Endodermal cell (in vitro differentiated cells): ENCODE data around the gene PCBP2. TPM values are rescaled to one million over a fixed set of nuclear protein-coding genes. Genes with fewer than 3 reads are reported as not detected.
A peak's percentile ranks its signal among the peaks of the same experiment; 100 is the strongest.

Experiments
- DNase-seq: peaks from one replicate; pipeline ENCODE4 v3.0.0-alpha.2; 2017
- H3K27ac ChIP-seq: 2 replicates; pipeline ENCODE4 v1.5.1; 2013; ENCODE audit warnings: mild to moderate bottlenecking, low read depth, low read length, moderate library complexity
- H3K27me3 ChIP-seq: 2 replicates; pipeline ENCODE4 v1.6.1; 2013; ENCODE audit warnings: mild to moderate bottlenecking, low read length, moderate library complexity; ENCODE audit not compliant: insufficient read depth, control insufficient read depth, poor library complexity, severe bottlenecking
- H3K36me3 ChIP-seq: 2 replicates; pipeline ENCODE4 v1.7.0; 2013; ENCODE audit warnings: mild to moderate bottlenecking, low read length, moderate library complexity; ENCODE audit not compliant: control insufficient read depth, insufficient read depth
- H3K4me1 ChIP-seq: one replicate; pipeline ENCODE4 v1.7.0; 2013; ENCODE audit warnings: low read length; ENCODE audit not compliant: control insufficient read depth, insufficient read depth
- H3K4me3 ChIP-seq: 2 replicates; pipeline ENCODE4 v1.5.1; 2013; ENCODE audit warnings: mild to moderate bottlenecking, low read length, moderate library complexity
- H3K9ac ChIP-seq: 2 replicates; pipeline ENCODE4 v1.6.1; 2013; ENCODE audit warnings: mild to moderate bottlenecking, low read length, moderate library complexity; ENCODE audit not compliant: poor library complexity, severe bottlenecking; ENCODE audit errors: extremely low read depth
- H3K9me3 ChIP-seq: 2 replicates; pipeline ENCODE4 v1.6.1; 2013; ENCODE audit warnings: mild to moderate bottlenecking, low read length, moderate library complexity; ENCODE audit not compliant: control insufficient read depth
- H3K27ac Mint-ChIP-seq: 2 replicates; pipeline ENCODE4 v1.8.0; 2020; ENCODE audit warnings: mixed read lengths
- H3K27me3 Mint-ChIP-seq: 2 replicates; pipeline ENCODE4 v1.8.0; 2021; ENCODE audit warnings: mild to moderate bottlenecking, mixed read lengths; ENCODE audit not compliant: insufficient read depth
- H3K36me3 Mint-ChIP-seq: 2 replicates; pipeline ENCODE4 v1.8.0; 2020; ENCODE audit warnings: low read depth, mixed read lengths
- H3K4me1 Mint-ChIP-seq: 2 replicates; pipeline ENCODE4 v1.8.0; 2020; ENCODE audit warnings: mixed read lengths
- H3K4me3 Mint-ChIP-seq: 2 replicates; pipeline ENCODE4 v1.8.0; 2020; ENCODE audit warnings: mild to moderate bottlenecking, moderate library complexity, mixed read lengths
- H3K9me3 Mint-ChIP-seq: 2 replicates; pipeline ENCODE4 v1.8.0; 2020; ENCODE audit warnings: mild to moderate bottlenecking, mixed read lengths
- CTCF ChIP-seq: fragments of 200-600 bp; sonication (generic); conservative IDR thresholded peaks from 2 replicates; pipeline ENCODE4 v1.5.0; 2021; ENCODE audit warnings: antibody characterized with exemption, mild to moderate bottlenecking
- WGBS, 2 experiments: methylation state at CpG; one replicate each; pipeline versions ENCODE4 v1.1.5 to v1.1.7; 2013; ENCODE audit warnings: missing lambda C conversion rate in 2 of 2, mixed read lengths in 1 of 2; ENCODE audit not compliant: insufficient coverage in 1 of 2, insufficient read length in 1 of 2; 5-methylcytosine and 5-hydroxymethylcytosine counted together
- total RNA-seq, 2 donors: library from RNA; stranded (reverse); fragmentation: NEBNext Ultra II Directional in 1 of 2; extraction: Animal tissue kit (Norgen Biotek cat#: 25700) in 1 of 2; gene quantifications; 2 replicates in 1 of 2; 3 replicates in 1 of 2; pipeline ENCODE4 v1.2.1, GENCODE V29; 2021

PCBP2 gene
- total RNA-seq, 2 donors from 2014 or later, result 1,281 to 1,338 TPM

- Mint-ChIP-seq H3K27ac (peak overlapping the region; percentile 97), H3K9me3 (no peaks in the 10 kb centered on the region), H3K36me3 (no peaks in the 10 kb centered on the region), H3K27me3 (peaks cover 4% of the 10 kb centered on the region), H3K4me3 (peak overlapping the region; percentile 67), H3K4me1 (peaks cover 36% of the 10 kb centered on the region)
- Histone ChIP-seq H3K9ac (peak overlapping the region; percentile 61), H3K27me3 (no peaks in the 10 kb centered on the region), H3K36me3 (no peaks in the 10 kb centered on the region), H3K4me3 (peak overlapping the region; percentile 86), H3K4me1 (peaks cover 16% of the 10 kb centered on the region), H3K27ac (peak overlapping the region; percentile 78), H3K9me3 (no peaks in the 10 kb centered on the region)
- WGBS, 2 experiments, result 31 to 45% methylated on average over 2 to 11 of the region's 11 CpGs
- TF ChIP-seq CTCF, result peak; percentile 32
- peak; percentile 74 for DNase-seq
Observed at GRCh38 chr12:53493610-53494391, 41.9 kb downstream of the PCBP2 start.

- no peak overlapping the region for H3K9ac ChIP-seq
- peaks cover 45% of the 10 kb centered on the region for H3K4me1 Mint-ChIP-seq
Observed at GRCh38 chr12:53495903-53496751, 44.2 kb downstream of the PCBP2 start.

GRCh38 chr12:53496752-53497032 lies 44.8 kb downstream of the PCBP2 start:
- Histone ChIP-seq H3K27me3 (no peaks in the 10 kb centered on the region), H3K4me1 (peaks cover 17% of the 10 kb centered on the region), H3K36me3 (no peaks in the 10 kb centered on the region), H3K9ac (no peak overlapping the region), H3K9me3 (no peaks in the 10 kb centered on the region), H3K4me3 (no peak overlapping the region), H3K27ac (no peak overlapping the region)
- no peaks in the 10 kb centered on the region for H3K9me3 Mint-ChIP-seq
- no peaks in the 10 kb centered on the region for H3K36me3 Mint-ChIP-seq
- WGBS, 2 experiments, result 100% methylated on average over 1 of the region's 1 CpG; no CpG with 5 or more reads in 1 of the 2 experiments
- no peak overlapping the region for H3K27ac Mint-ChIP-seq
- H3K27me3 Mint-ChIP-seq, result peaks cover 2% of the 10 kb centered on the region
- DNase-seq, result no peak
- peak overlapping the region; percentile 20 for H3K4me3 Mint-ChIP-seq
- H3K4me1 Mint-ChIP-seq, result peaks cover 45% of the 10 kb centered on the region
- TF ChIP-seq CTCF, result no peak

More at GRCh38 chr12:53495903-53496751, 44.2 kb downstream of the PCBP2 start:
- no peak overlapping the region for H3K4me3 ChIP-seq
- Mint-ChIP-seq H3K27me3 (peaks cover 2% of the 10 kb centered on the region), H3K9me3 (no peaks in the 10 kb centered on the region), H3K27ac (peak overlapping the region; percentile 82), H3K36me3 (no peaks in the 10 kb centered on the region), H3K4me3 (peak overlapping the region; percentile 20)
- H3K9me3 ChIP-seq, result no peaks in the 10 kb centered on the region
- no peak for TF ChIP-seq CTCF
- H3K27ac ChIP-seq, result no peak overlapping the region
- no peaks in the 10 kb centered on the region for H3K27me3 ChIP-seq
- no peaks in the 10 kb centered on the region for H3K36me3 ChIP-seq
- DNase-seq, result peak; percentile 90
- 63 to 80% methylated on average over 1 to 4 of the region's 5 CpGs for WGBS, 2 experiments
- peaks cover 16% of the 10 kb centered on the region for H3K4me1 ChIP-seq
